HEK293 (cell line): ENCODE data around the gene AKAP8.

ENCODE experiments used
- KLF16 ChIP-seq: fragments of 450-650 bp; formaldehyde crosslinking; IDR thresholded peaks from 2 replicates; pipeline ENCODE4 v1.5.1; 2017; ENCODE audit warnings: missing biosample characterization, missing genetic modification characterization
- PRDM1 ChIP-seq: fragments of 450-650 bp; formaldehyde crosslinking; IDR thresholded peaks from 2 replicates; pipeline ENCODE4; 2016; ENCODE audit warnings: missing biosample characterization, missing genetic modification characterization
- ZBTB17 ChIP-seq: fragments of 450-650 bp; formaldehyde crosslinking; IDR thresholded peaks from 2 replicates; pipeline ENCODE4 v1.5.1; 2016; ENCODE audit warnings: missing biosample characterization, missing genetic modification characterization
- ZBTB8A ChIP-seq: fragments of 450-650 bp; formaldehyde crosslinking; IDR thresholded peaks from 2 replicates; pipeline ENCODE4 v1.5.1; 2016; ENCODE audit warnings: missing biosample characterization, missing genetic modification characterization
- ZNF19 ChIP-seq: fragments of 450-650 bp; formaldehyde crosslinking; IDR thresholded peaks from 2 replicates; pipeline ENCODE4; 2016; ENCODE audit warnings: missing biosample characterization, missing genetic modification characterization, low read depth
- ZNF701 ChIP-seq: fragments of 450-650 bp; formaldehyde crosslinking; IDR thresholded peaks from 2 replicates; pipeline ENCODE4 v1.5.1; 2016; ENCODE audit warnings: missing biosample characterization, missing genetic modification characterization
- TF ChIP-seq, protein P1 (sequence below): fragments of 450-650 bp; formaldehyde crosslinking; IDR thresholded peaks from 2 replicates; pipeline ENCODE4 v1.5.1; 2016; ENCODE audit warnings: missing biosample characterization, missing genetic modification characterization
- TF ChIP-seq, protein P2 (sequence below): fragments of 450-650 bp; formaldehyde crosslinking; IDR thresholded peaks from 2 replicates; pipeline ENCODE4 v1.5.1; 2016; ENCODE audit warnings: missing biosample characterization, missing genetic modification characterization
- TF ChIP-seq, protein P3 (sequence below): fragments of 450-650 bp; formaldehyde crosslinking; IDR thresholded peaks from 2 replicates; pipeline ENCODE4 v1.5.1; 2016; ENCODE audit warnings: missing biosample characterization, missing genetic modification characterization
- TF ChIP-seq, protein P4 (sequence below): fragments of 450-650 bp; formaldehyde crosslinking; IDR thresholded peaks from 2 replicates; pipeline ENCODE4 v1.5.1; 2017; ENCODE audit warnings: missing biosample characterization, missing genetic modification characterization
- TF ChIP-seq, protein P5 (sequence below): fragments of 450-650 bp; IDR thresholded peaks from 2 replicates; pipeline ENCODE4 v1.5.1; 2018; ENCODE audit warnings: missing biosample characterization, missing genetic modification characterization
- TF ChIP-seq, protein P6 (sequence below): fragments of 450-650 bp; formaldehyde crosslinking; IDR thresholded peaks from 2 replicates; pipeline ENCODE4 v1.5.1; 2016; ENCODE audit warnings: missing biosample characterization, missing genetic modification characterization

DNA sequence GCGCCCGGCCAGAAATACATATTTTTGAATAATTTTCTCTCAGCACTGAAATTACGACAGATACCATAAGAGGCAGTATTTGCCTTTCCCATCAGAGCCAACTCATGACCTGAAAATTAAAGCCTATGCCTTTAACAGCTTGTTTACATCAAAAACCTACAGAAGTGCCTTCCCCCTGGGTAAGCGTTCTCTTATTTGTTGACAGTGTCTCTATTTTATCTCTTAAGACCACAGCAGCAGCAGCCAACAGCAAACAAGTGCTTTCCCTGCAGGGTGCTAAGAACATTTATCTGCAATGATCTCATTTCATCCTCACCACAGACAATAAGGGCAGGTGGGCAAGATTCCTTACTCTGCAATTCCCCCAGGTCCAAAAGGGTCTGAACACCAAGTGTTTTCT is 33.2 kb upstream of the AKAP8 start:
- TF ChIP-seq, protein P1, sequence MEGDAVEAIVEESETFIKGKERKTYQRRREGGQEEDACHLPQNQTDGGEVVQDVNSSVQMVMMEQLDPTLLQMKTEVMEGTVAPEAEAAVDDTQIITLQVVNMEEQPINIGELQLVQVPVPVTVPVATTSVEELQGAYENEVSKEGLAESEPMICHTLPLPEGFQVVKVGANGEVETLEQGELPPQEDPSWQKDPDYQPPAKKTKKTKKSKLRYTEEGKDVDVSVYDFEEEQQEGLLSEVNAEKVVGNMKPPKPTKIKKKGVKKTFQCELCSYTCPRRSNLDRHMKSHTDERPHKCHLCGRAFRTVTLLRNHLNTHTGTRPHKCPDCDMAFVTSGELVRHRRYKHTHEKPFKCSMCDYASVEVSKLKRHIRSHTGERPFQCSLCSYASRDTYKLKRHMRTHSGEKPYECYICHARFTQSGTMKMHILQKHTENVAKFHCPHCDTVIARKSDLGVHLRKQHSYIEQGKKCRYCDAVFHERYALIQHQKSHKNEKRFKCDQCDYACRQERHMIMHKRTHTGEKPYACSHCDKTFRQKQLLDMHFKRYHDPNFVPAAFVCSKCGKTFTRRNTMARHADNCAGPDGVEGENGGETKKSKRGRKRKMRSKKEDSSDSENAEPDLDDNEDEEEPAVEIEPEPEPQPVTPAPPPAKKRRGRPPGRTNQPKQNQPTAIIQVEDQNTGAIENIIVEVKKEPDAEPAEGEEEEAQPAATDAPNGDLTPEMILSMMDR (tag by site-specific recombination): no peak
- TF ChIP-seq, protein P2, sequence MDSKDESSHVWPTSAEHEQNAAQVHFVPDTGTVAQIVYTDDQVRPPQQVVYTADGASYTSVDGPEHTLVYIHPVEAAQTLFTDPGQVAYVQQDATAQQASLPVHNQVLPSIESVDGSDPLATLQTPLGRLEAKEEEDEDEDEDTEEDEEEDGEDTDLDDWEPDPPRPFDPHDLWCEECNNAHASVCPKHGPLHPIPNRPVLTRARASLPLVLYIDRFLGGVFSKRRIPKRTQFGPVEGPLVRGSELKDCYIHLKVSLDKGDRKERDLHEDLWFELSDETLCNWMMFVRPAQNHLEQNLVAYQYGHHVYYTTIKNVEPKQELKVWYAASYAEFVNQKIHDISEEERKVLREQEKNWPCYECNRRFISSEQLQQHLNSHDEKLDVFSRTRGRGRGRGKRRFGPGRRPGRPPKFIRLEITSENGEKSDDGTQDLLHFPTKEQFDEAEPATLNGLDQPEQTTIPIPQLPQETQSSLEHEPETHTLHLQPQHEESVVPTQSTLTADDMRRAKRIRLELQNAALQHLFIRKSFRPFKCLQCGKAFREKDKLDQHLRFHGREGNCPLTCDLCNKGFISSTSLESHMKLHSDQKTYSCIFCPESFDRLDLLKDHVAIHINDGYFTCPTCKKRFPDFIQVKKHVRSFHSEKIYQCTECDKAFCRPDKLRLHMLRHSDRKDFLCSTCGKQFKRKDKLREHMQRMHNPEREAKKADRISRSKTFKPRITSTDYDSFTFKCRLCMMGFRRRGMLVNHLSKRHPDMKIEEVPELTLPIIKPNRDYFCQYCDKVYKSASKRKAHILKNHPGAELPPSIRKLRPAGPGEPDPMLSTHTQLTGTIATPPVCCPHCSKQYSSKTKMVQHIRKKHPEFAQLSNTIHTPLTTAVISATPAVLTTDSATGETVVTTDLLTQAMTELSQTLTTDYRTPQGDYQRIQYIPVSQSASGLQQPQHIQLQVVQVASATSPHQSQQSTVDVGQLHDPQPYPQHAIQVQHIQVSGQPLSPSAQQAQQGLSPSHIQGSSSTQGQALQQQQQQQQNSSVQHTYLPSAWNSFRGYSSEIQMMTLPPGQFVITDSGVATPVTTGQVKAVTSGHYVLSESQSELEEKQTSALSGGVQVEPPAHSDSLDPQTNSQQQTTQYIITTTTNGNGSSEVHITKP (tag by site-specific recombination): no peak
- TF ChIP-seq, protein P3, sequence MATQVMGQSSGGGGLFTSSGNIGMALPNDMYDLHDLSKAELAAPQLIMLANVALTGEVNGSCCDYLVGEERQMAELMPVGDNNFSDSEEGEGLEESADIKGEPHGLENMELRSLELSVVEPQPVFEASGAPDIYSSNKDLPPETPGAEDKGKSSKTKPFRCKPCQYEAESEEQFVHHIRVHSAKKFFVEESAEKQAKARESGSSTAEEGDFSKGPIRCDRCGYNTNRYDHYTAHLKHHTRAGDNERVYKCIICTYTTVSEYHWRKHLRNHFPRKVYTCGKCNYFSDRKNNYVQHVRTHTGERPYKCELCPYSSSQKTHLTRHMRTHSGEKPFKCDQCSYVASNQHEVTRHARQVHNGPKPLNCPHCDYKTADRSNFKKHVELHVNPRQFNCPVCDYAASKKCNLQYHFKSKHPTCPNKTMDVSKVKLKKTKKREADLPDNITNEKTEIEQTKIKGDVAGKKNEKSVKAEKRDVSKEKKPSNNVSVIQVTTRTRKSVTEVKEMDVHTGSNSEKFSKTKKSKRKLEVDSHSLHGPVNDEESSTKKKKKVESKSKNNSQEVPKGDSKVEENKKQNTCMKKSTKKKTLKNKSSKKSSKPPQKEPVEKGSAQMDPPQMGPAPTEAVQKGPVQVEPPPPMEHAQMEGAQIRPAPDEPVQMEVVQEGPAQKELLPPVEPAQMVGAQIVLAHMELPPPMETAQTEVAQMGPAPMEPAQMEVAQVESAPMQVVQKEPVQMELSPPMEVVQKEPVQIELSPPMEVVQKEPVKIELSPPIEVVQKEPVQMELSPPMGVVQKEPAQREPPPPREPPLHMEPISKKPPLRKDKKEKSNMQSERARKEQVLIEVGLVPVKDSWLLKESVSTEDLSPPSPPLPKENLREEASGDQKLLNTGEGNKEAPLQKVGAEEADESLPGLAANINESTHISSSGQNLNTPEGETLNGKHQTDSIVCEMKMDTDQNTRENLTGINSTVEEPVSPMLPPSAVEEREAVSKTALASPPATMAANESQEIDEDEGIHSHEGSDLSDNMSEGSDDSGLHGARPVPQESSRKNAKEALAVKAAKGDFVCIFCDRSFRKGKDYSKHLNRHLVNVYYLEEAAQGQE (tag by site-specific recombination): no peak
- TF ChIP-seq PRDM1 (tag by site-specific recombination) (no peak), ZBTB17 (tag by site-specific recombination) (no peak), ZBTB8A (no peak), ZNF19 (tag by site-specific recombination) (no peak), KLF16 (tag by site-specific recombination) (no peak), ZNF701 (tag by site-specific recombination) (no peak)
- TF ChIP-seq, protein P4, sequence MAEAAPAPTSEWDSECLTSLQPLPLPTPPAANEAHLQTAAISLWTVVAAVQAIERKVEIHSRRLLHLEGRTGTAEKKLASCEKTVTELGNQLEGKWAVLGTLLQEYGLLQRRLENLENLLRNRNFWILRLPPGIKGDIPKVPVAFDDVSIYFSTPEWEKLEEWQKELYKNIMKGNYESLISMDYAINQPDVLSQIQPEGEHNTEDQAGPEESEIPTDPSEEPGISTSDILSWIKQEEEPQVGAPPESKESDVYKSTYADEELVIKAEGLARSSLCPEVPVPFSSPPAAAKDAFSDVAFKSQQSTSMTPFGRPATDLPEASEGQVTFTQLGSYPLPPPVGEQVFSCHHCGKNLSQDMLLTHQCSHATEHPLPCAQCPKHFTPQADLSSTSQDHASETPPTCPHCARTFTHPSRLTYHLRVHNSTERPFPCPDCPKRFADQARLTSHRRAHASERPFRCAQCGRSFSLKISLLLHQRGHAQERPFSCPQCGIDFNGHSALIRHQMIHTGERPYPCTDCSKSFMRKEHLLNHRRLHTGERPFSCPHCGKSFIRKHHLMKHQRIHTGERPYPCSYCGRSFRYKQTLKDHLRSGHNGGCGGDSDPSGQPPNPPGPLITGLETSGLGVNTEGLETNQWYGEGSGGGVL (tag by site-specific recombination): no peak
- TF ChIP-seq, protein P5, sequence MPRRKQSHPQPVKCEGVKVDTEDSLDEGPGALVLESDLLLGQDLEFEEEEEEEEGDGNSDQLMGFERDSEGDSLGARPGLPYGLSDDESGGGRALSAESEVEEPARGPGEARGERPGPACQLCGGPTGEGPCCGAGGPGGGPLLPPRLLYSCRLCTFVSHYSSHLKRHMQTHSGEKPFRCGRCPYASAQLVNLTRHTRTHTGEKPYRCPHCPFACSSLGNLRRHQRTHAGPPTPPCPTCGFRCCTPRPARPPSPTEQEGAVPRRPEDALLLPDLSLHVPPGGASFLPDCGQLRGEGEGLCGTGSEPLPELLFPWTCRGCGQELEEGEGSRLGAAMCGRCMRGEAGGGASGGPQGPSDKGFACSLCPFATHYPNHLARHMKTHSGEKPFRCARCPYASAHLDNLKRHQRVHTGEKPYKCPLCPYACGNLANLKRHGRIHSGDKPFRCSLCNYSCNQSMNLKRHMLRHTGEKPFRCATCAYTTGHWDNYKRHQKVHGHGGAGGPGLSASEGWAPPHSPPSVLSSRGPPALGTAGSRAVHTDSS (tag by site-specific recombination): no peak
- TF ChIP-seq, protein P6, sequence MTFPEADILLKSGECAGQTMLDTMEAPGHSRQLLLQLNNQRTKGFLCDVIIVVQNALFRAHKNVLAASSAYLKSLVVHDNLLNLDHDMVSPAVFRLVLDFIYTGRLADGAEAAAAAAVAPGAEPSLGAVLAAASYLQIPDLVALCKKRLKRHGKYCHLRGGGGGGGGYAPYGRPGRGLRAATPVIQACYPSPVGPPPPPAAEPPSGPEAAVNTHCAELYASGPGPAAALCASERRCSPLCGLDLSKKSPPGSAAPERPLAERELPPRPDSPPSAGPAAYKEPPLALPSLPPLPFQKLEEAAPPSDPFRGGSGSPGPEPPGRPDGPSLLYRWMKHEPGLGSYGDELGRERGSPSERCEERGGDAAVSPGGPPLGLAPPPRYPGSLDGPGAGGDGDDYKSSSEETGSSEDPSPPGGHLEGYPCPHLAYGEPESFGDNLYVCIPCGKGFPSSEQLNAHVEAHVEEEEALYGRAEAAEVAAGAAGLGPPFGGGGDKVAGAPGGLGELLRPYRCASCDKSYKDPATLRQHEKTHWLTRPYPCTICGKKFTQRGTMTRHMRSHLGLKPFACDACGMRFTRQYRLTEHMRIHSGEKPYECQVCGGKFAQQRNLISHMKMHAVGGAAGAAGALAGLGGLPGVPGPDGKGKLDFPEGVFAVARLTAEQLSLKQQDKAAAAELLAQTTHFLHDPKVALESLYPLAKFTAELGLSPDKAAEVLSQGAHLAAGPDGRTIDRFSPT: no peak
